ENCODE results near the gene PYURF. TPM values are rescaled to one million over a fixed set of nuclear protein-coding genes. Genes with fewer than 3 reads are reported as not detected.

PYURF gene
- total and polyA plus RNA-seq, 9 of the 15 experiments (the other 6 are each of a cell fraction or from before 2014, with no cell fraction given) = 22.5 to 199 (median 108) TPM

DNA sequence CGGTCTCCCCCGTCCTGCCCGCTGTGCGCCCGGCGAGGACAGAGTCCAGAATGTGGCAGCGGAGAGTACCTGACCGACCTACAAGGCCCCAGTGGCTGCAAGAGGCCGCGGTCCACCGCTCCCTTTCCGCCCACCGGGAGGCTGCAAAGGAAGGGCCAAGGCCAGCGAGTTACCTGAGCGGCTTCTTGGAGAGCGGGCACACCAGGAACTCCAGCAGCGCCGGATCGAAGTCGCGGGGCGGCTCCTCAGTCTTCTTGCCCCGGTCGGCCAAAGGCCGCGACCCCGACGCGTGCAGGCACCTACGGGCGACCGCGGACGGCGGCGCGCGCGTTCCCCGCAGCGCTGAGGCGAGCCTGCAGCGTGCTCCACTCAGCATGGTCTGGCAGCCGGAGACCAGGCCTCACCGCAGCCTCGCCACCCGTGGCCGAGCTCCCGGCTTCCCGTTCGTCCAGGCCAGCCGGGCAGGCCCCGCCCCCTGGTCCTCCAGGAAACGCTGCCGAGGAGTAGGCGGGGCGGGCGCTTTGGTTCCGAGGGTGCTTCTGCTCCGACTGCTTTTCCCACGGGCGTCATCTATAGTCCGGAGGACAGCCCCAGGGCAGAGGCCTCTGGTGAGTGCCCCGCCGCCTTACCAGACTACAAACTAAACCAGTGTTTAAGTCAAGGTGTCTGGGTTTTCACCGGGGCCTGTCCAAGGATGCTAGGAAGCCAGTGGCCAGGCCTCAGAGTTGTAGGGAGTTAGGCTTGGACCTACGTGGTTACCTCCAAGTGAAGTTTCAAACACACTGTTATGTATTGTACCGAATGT is at the start of gene PYURF (continued):
- TF ChIP-seq ZBTB8A (IDR thresholded peaks at IDR 0.05; ENCODE audit: partially characterized antibody) = no peak
- peak; percentile 97 for TF ChIP-seq ZNF75A (CRISPR knock-in tag; IDR thresholded peaks at IDR 0.05)
- TF ChIP-seq CBX3 (IDR thresholded peaks at IDR 0.05; ENCODE audit: borderline replicate concordance in 1 of 2, low read length in 2 of 2) = peak in 1 of 2 experiments; percentile 56; a peak in 1 of 3 replicates
- TF ChIP-seq SIN3B (IDR thresholded peaks at IDR 0.05; ENCODE audit: low read depth) = peak; percentile 56; the same call in 1 of the 2 replicates
- TF ChIP-seq CREM (IDR thresholded peaks at IDR 0.05; ENCODE audit: low read depth) = peak; percentile 57; the same call in 1 of the 2 replicates
- TF ChIP-seq DMBX1 (CRISPR knock-in tag; IDR thresholded peaks at IDR 0.05; ENCODE audit: borderline replicate concordance) = 0 out of 2 replicates have a peak, but pooled peaks have one; percentile 64
- TF ChIP-seq, protein P1, sequence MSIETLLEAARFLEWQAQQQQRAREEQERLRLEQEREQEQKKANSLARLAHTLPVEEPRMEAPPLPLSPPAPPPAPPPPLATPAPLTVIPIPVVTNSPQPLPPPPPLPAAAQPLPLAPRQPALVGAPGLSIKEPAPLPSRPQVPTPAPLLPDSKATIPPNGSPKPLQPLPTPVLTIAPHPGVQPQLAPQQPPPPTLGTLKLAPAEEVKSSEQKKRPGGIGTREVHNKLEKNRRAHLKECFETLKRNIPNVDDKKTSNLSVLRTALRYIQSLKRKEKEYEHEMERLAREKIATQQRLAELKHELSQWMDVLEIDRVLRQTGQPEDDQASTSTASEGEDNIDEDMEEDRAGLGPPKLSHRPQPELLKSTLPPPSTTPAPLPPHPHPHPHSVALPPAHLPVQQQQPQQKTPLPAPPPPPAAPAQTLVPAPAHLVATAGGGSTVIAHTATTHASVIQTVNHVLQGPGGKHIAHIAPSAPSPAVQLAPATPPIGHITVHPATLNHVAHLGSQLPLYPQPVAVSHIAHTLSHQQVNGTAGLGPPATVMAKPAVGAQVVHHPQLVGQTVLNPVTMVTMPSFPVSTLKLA (conservative IDR thresholded peaks at IDR 0.05) = peak; percentile 52 to 83
- TF ChIP-seq ZNF24 (IDR thresholded peaks at IDR 0.05) = no peak
- TF ChIP-seq TAF1 (IDR thresholded peaks at IDR 0.05; ENCODE audit: control insufficient read depth, extremely low read depth, insufficient read depth, low read length, severe bottlenecking) = peak; percentile 95
- TF ChIP-seq HDAC1 (IDR thresholded peaks at IDR 0.05) = peak in 1 of 2 experiments; percentile 83; a peak in 2 of 4 replicates
- peak; percentile 27; the same call in 1 of the 2 replicates for TF ChIP-seq TCF3 (CRISPR knock-in tag; IDR thresholded peaks at IDR 0.05)
- TF ChIP-seq PML (IDR thresholded peaks at IDR 0.05; ENCODE audit: low read length) = peak; percentile 49; the same call in 1 of the 2 replicates
- TF ChIP-seq SMAD4 (CRISPR knock-in tag; conservative IDR thresholded peaks at IDR 0.05) = peak; percentile 65
- 0 out of 2 replicates have a peak, but pooled peaks have one; percentile 2 for TF ChIP-seq ZNF830 (CRISPR knock-in tag; IDR thresholded peaks at IDR 0.05)
- TF ChIP-seq EP400 (IDR thresholded peaks at IDR 0.05) = peak; percentile 84
- no peak for TF ChIP-seq SPI1 (IDR thresholded peaks at IDR 0.05; ENCODE audit: borderline replicate concordance, low read depth, low read length)
- peak; percentile 70 for TF ChIP-seq SOX6 (IDR thresholded peaks at IDR 0.05)
- TF ChIP-seq ZNF764 (CRISPR knock-in tag; IDR thresholded peaks at IDR 0.05; ENCODE audit: low read depth) = no peak
- TF ChIP-seq, protein P2, sequence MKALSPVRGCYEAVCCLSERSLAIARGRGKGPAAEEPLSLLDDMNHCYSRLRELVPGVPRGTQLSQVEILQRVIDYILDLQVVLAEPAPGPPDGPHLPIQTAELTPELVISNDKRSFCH (CRISPR knock-in tag; IDR thresholded peaks at IDR 0.05) = no peak
- TF ChIP-seq, protein P2 (tag; IDR thresholded peaks at IDR 0.05) = 0 out of 2 replicates have a peak, but pooled peaks have one; percentile 47
- TF ChIP-seq GATAD2B (IDR thresholded peaks at IDR 0.05; ENCODE audit: borderline replicate concordance) = no peak
- no peak for TF ChIP-seq ZZZ3 (IDR thresholded peaks at IDR 0.05)
- TF ChIP-seq RBFOX2 (IDR thresholded peaks at IDR 0.05; ENCODE audit: low read depth, low read length) = peak; percentile 94
- peak; percentile 57 for TF ChIP-seq TGIF2 (CRISPR knock-in tag; IDR thresholded peaks at IDR 0.05)
- peak; percentile 81 for TF ChIP-seq SMAD1 (IDR thresholded peaks at IDR 0.05; ENCODE audit: low read depth, low read length, partially characterized antibody)
- TF ChIP-seq SMC3 (conservative IDR thresholded peaks at IDR 0.05; ENCODE audit: insufficient read depth, low read depth, low read length) = peak; percentile 27; the same call in 1 of the 2 replicates

Data from K562 (cell line).